HG02610 (cell line): ENCODE measurements around the gene ZBTB7C.
A peak's percentile ranks its signal among the peaks of the same experiment; 100 is the strongest.
"Not testable (repeated sequence)": the region's sequence is repeated elsewhere in the genome, so short reads cannot be mapped to it uniquely, and the experiment has no call there.

Experiments
- ATAC-seq: cut with Tn5 transposase; IDR thresholded peaks from one replicate; pipeline ENCODE4 v1.9.1; 2021; ENCODE audit warnings: mild to moderate bottlenecking, moderate library complexity; ENCODE audit not compliant: unreplicated experiment

The ZBTB7C gene

GRCh38 chr18:48408727-48409590 is at the start of gene ZBTB7C:
ZBTB7C (minus strand) TSS chr18:48409383.
- ATAC-seq, result no peak

DNA sequence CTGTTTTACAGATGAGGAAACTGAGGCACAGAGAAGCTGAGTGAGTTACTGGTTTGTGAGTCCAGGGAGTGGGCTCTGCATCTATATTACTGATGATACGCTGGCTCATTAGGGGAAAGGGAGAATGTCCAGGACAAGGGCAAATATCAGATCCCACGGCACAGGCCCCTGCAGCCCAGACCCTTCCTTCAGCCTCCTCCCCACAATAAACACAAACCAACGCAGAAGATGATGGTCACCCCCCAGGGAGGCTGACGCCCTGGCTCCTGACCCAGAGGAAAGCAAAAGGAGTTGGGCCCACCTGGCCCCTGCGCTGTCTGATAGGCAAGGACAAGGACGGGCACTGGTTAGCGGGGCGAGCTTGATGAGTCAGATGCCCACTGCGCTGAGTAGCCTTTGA is 47.7 kb upstream of the ZBTB7C start:
- ATAC-seq, result no peak

GRCh38 chr18:48455555-48456478 is 46.6 kb upstream of the ZBTB7C start:
- ATAC-seq, result no peak

DNA sequence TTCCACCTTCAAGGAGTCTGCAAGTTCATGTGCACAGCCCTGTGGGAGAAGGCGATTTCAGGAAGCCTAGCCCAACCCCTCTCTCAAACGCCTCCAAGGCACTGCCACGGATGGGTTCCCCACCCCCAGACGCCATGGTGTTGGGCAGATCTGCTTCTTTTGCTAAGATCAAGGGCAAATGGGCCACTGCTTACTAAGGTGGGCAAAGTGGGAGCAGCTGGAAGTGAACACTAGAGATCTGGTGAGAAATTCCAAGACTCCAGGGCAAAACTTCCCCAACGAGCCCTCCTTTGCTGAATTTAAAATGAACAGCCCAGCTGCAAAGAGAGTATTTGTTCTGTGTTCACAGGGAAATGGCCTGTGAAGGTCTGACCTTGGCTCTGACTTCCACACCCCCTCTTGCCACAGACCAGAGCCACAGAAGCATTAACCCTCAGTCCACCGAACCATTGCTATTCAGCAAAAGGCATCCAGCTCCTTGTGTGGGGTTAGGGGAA is 45.1 kb upstream of the ZBTB7C start:
- no peak for ATAC-seq

DNA sequence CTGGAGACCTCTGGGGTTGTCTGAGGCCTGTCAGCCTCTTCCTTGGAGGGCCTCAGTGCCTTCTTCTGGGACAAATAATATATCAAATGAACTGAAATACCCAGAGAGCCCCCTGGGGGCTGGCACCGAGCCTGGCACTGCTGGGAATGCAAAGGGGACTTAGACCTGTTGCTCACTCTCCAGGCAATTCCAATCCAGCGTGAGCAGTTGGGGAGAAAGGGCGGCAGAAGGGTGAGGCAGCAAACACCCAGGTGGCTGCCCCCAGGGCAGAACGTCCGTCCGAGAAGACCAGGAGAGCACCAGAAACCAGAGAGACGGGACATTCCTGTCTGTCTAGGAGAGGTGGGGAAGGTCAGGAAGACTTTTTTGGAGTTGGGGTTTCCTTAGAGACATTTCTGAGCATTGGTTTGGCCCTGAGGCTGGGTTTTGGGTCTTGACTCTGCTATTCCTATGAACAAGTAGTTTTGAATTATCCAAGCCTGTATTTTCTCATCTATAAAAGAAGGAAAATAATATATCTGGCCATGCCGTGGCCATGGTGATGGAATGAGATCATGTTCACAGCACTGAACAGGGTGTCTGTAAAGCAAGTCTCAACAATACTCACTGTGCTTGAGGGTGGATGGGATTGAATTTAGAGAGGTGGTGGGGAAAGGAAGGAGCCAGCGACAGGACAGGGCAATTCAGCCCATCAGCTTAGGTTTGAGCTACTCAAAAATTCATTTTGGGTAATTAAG is 44.3 kb upstream of the ZBTB7C start:
- ATAC-seq, result no peak

DNA sequence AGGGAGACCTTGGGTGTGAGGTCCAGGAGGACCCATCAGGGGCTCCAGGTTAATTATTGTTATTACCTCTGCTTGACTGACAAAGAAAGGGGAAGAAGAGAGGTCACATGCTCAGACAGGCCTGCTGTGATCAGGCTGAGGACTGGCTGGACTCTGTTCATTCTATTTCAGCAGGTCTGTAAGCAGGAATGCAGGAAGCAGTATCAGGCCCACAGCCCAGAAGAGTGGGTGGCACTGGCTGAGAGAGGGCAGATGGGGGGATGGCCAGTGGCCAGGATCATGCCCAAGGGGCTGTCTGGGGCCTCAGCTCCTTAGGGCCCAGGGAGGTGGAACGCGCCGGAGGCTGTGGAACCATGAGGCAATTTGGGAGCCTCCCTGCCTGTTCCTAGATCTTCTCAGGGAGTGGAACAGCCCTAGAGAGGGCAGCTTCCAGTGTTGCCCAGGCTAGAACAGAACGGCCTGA is 43.7 kb upstream of the ZBTB7C start:
- ATAC-seq, result no peak

- no peak for ATAC-seq
Observed at GRCh38 chr18:48450685-48451084, 41.5 kb upstream of the ZBTB7C start.

GRCh38 chr18:48446582-48447225 is 37.5 kb upstream of the ZBTB7C start:
- peak; percentile 67 for ATAC-seq

DNA sequence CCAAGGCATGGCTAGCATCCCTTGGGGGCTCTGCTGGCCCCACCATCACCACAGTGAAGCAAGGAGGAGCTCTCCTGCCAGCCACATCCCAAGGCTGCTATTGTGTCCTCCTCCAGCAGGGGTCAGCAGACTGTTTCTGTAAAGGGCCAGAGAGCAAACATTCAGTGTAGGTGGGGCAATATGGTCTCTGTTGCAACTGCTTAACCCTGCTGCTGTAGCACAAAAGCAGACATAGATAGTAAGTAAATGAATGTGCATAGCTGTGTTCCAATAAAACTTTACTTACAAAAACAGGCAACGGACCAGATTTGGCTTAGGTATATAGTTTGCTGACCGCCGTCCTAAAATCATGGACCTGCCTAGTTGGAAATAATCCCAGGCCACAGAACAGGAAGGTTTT is 36.4 kb upstream of the ZBTB7C start:
- peak; percentile 69 for ATAC-seq

DNA sequence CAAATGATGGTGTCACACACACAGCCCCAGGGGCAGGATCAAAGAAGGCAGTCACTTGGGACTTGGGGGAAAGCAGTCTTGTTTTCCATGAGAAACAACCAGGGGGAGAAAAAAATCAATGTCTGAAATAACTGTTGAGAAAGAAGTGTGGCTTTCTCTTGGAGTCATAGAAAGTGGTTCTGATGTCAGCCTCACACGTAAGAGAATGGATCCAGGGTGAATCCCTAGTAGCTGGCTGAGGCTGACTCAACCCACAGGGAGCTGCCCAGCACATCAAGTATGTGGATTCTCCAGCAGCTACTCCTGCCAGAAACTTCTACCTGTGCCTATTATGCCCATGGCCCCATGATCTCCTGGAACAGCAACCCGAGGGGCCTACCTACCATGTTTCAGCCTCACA is 33.6 kb upstream of the ZBTB7C start:
- no peak for ATAC-seq

DNA sequence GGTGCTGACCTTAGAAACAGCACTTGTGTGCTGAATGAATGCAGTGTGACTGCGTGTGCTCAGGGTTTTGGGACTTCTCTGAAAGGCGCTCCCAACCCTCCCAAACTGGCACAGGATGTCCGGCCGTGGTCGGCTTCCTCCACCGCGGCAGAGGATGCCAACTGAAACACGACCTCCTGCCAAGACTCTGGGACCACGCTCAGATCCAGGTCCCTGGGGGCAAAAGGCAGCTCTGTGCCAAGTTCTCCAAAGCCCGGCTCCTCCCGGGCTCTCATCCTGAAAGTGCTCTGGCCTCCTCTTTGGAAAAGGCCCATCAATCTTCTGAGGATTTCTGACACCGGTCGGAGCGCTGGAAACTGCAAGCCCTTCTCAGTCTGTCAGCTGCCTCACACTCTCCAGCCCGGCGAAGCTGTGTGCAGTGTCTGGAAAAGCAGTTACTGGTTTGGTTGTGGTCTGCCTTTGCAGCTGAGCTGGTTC is 32.3 kb upstream of the ZBTB7C start:
- ATAC-seq, result no peak

- no peak for ATAC-seq
Observed at GRCh38 chr18:48440924-48441323, 31.7 kb upstream of the ZBTB7C start.

- no peak for ATAC-seq
Observed at GRCh38 chr18:48436907-48437306, 27.7 kb upstream of the ZBTB7C start.

- not testable (repeated sequence) for ATAC-seq
Observed at GRCh38 chr18:48434382-48434781, 25.2 kb upstream of the ZBTB7C start.

- ATAC-seq, result no peak
Observed at GRCh38 chr18:48433541-48433940, 24.4 kb upstream of the ZBTB7C start.

GRCh38 chr18:48430150-48430549 is 21.0 kb upstream of the ZBTB7C start:
- no peak for ATAC-seq

GRCh38 chr18:48428475-48429177 is 19.4 kb upstream of the ZBTB7C start:
- ATAC-seq, result no peak

DNA sequence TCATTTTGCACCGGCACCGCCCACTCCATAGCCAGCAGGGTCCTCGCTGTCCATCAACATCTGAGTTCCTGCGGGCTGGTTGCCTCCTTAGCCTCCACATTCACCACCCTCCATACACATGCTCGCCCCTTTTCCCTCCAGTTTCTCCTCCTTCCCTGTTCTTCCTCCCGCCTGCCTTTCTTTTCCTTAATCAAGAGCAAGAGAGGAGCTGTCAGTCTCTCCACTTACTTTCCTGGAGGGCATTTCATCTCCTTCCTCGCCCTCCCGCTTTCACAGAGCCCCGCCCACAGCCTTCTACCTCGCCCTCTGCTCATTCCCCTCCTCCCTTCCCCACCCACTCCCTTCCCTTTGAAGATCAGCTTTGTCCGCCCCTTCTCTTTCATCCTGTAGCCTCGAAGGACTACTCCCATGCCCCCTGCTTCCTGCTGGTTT is 13.8 kb upstream of the ZBTB7C start:
- no peak for ATAC-seq

DNA sequence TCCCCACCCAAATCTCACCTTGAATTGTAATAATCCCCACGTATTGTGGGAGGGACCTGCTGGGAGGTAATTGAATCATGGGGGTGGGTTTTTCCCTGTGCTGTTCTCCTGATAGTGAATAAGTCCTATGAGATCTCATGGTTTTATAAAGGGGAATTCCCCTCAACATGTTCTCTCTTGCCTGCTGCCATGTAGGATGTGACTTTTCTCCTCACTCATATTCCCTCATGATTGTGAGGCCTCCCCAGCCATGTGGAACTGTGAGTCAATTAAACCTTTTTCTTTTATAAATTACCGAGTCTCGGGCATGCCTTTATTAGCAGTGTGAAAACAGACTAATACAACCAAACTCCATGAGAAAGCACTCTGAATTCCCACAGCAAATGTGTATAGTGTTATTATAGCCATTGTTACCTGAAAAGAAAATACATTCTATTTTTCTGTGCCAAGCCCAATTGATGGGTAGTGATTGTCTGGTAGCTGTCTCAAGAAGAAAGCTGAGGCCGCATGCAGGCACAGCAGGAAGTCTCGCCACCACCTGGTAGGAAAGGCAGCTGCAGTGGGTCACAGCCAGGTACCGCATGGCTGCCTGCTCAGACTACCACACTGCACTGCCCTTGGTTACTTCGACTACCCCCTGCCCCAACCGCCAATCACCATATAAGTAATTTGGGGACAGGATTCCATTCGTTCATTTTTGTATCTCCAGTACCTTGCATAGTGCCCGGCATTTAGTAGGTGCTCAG is 10.3 kb upstream of the ZBTB7C start:
- ATAC-seq, result no peak
